HG03342 (cell line): ENCODE results near the gene DLG5.

Experiments used
- ATAC-seq: cut with Tn5 transposase; IDR thresholded peaks from one replicate; pipeline ENCODE4 v1.9.1; 2021; ENCODE audit warnings: mild to moderate bottlenecking, moderate library complexity; ENCODE audit not compliant: unreplicated experiment

DLG5 gene

GRCh38 chr10:77926566-77927401, at the start of gene DLG5:
Gene DLG5 (minus strand): TSS chr10:77926755. CDS start chr10:77926520, 235 bp downstream.
- ATAC-seq, result peak; percentile 36

- no peak for ATAC-seq
These were observed 48.6 kb upstream of the DLG5 start for GRCh38 chr10:77975086-77975666.

GRCh38 chr10:77974396-77975074, 48.0 kb upstream of the DLG5 start:
- ATAC-seq, result no peak

- no peak for ATAC-seq
These were observed 46.7 kb upstream of the DLG5 start for GRCh38 chr10:77973276-77973675.

- ATAC-seq, result no peak
These were observed 45.6 kb upstream of the DLG5 start for GRCh38 chr10:77972148-77972547.

- no peak for ATAC-seq
These were observed 45.2 kb upstream of the DLG5 start for GRCh38 chr10:77971804-77972144.

- ATAC-seq, result no peak
These were observed 44.6 kb upstream of the DLG5 start for GRCh38 chr10:77970869-77971803.

GRCh38 chr10:77969114-77969513, 42.6 kb upstream of the DLG5 start:
- ATAC-seq, result no peak

- no peak for ATAC-seq
These were observed 41.1 kb upstream of the DLG5 start for GRCh38 chr10:77967611-77968022.

- ATAC-seq, result no peak
These were observed 38.7 kb upstream of the DLG5 start for GRCh38 chr10:77965294-77965693.

GRCh38 chr10:77964811-77965210, 38.3 kb upstream of the DLG5 start:
- no peak for ATAC-seq

GRCh38 chr10:77963901-77964300, 37.3 kb upstream of the DLG5 start:
- no peak for ATAC-seq

- ATAC-seq, result no peak
These were observed 36.0 kb upstream of the DLG5 start for GRCh38 chr10:77962350-77963146.

GRCh38 chr10:77961668-77962067, 35.1 kb upstream of the DLG5 start:
- no peak for ATAC-seq

- no peak for ATAC-seq
These were observed 34.3 kb upstream of the DLG5 start for GRCh38 chr10:77960829-77961329.

GRCh38 chr10:77959887-77960455, 33.4 kb upstream of the DLG5 start:
- ATAC-seq, result no peak

- no peak for ATAC-seq
These were observed 32.8 kb upstream of the DLG5 start for GRCh38 chr10:77959384-77959783.

- ATAC-seq, result no peak
These were observed 28.6 kb upstream of the DLG5 start for GRCh38 chr10:77955136-77955535.

GRCh38 chr10:77949167-77949566, 22.6 kb upstream of the DLG5 start:
- ATAC-seq, result no peak

GRCh38 chr10:77946084-77946483, 19.5 kb upstream of the DLG5 start:
- ATAC-seq, result no peak
